Karpas-422 (cell line): ENCODE results near the gene CHMP1B. TPM values are rescaled to one million over a fixed set of nuclear protein-coding genes. Genes with fewer than 3 reads are reported as not detected.
A peak's percentile ranks its signal among the peaks of the same experiment; 100 is the strongest.

Source experiments
- DNase-seq: peaks from one replicate; pipeline ENCODE4 v3.0.0-alpha.2; 2015
- H2AFZ ChIP-seq: fragments of 200-600 bp; sonication (generic); 2 replicates; pipeline ENCODE4 v1.6.1; 2014; ENCODE audit warnings: antibody characterized with exemption, low read length, mixed read lengths
- H3K27ac ChIP-seq: fragments of 200-600 bp; sonication (generic); 2 replicates; pipeline ENCODE4 v1.5.1; 2014; ENCODE audit warnings: mild to moderate bottlenecking, low read length, moderate library complexity
- H3K27me3 ChIP-seq: fragments of 200-600 bp; sonication (generic); 2 replicates; pipeline ENCODE4 v1.6.1; 2014; ENCODE audit warnings: low read length, mixed read lengths
- H3K36me3 ChIP-seq: fragments of 200-600 bp; sonication (generic); 2 replicates; pipeline ENCODE4 v1.6.1; 2014; ENCODE audit warnings: low read length, mixed read lengths; ENCODE audit not compliant: insufficient read depth
- H3K4me1 ChIP-seq: fragments of 200-600 bp; sonication (generic); 2 replicates; pipeline ENCODE4 v1.6.1; 2014; ENCODE audit warnings: mild to moderate bottlenecking, low read length, mixed read lengths
- H3K4me2 ChIP-seq: fragments of 200-600 bp; sonication (generic); 2 replicates; pipeline ENCODE4 v1.6.1; 2014; ENCODE audit warnings: low read length, low read depth, mild to moderate bottlenecking; ENCODE audit not compliant: poor library complexity, severe bottlenecking
- H3K4me3 ChIP-seq: fragments of 200-600 bp; sonication (generic); 2 replicates; pipeline ENCODE4 v1.5.1; 2014; ENCODE audit warnings: mild to moderate bottlenecking, antibody characterized with exemption, low read length, mixed read lengths
- H3K79me2 ChIP-seq: fragments of 200-600 bp; sonication (generic); 2 replicates; pipeline ENCODE4 v1.6.1; 2014; ENCODE audit warnings: mild to moderate bottlenecking, low read length, mixed read lengths
- H3K9ac ChIP-seq: fragments of 200-600 bp; sonication (generic); 2 replicates; pipeline ENCODE4 v1.6.0; 2014; ENCODE audit warnings: low read length
- H3K9me2 ChIP-seq: fragments of 200-600 bp; sonication (generic), shearing (Covaris generic); replicated peaks from 2 replicates; pipeline ENCODE4 v1.6.0; 2014; ENCODE audit warnings: mild to moderate bottlenecking, low read length, moderate library complexity; ENCODE audit not compliant: insufficient read depth
- H3K9me3 ChIP-seq: fragments of 300-700, 200-600 bp; sonication (generic); 2 replicates; pipeline ENCODE4 v1.6.1; 2014; ENCODE audit warnings: low read length, mixed read lengths
- H4K20me1 ChIP-seq: fragments of 200-600 bp; sonication (generic); 2 replicates; pipeline ENCODE4 v1.6.1; 2014; ENCODE audit warnings: mild to moderate bottlenecking, antibody characterized with exemption, low read length, low read depth; ENCODE audit not compliant: insufficient read depth
- total RNA-seq: library from RNA; depleted of rRNA; stranded (reverse); fragments of >200 nt; shearing (Covaris generic); gene quantifications from 2 replicates; pipeline ENCODE4 v1.2.3, GENCODE V29; 2014; ENCODE audit warnings: low replicate concordance

Gene CHMP1B
- total RNA-seq, 1 experiment from 2014 or later, result 28.3 TPM

DNA sequence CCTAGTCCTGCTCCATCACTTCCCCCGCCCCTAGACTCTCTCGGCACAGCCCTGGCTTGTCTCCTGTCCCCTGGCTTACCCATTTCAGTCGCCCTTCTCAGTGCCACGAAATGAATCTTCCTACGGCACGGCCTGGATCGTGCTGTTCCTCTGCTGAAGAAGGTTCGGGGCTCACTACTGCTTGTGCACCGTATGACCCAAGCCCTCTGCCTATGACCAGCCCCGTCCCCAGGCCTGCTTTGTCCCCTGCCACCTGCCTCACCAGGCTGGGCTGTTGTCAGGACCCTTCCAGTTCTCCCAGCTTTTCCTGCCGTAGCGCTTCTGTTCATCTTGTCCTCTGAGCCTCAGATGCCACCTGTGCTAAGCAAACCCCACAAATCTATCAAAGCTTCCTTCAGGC, 13.9 kb downstream of the CHMP1B start:
- no peaks in the 10 kb centered on the region for H3K9me2 ChIP-seq
- H3K79me2 ChIP-seq, result no peaks in the 10 kb centered on the region
- no peaks in the 10 kb centered on the region for H3K27me3 ChIP-seq
- DNase-seq, result no peak
- no peaks in the 10 kb centered on the region for H3K9me3 ChIP-seq
- no peak overlapping the region for H2AFZ ChIP-seq
- H3K36me3 ChIP-seq, result no peaks in the 10 kb centered on the region
- no peak overlapping the region for H3K9ac ChIP-seq
- H3K4me2 ChIP-seq, result no peak overlapping the region
- H4K20me1 ChIP-seq, result no peaks in the 10 kb centered on the region
- H3K27ac ChIP-seq, result no peak overlapping the region
- H3K4me1 ChIP-seq, result peaks cover 4% of the 10 kb centered on the region; the same call in 1 of the 2 replicates
- H3K4me3 ChIP-seq, result no peak overlapping the region

DNA sequence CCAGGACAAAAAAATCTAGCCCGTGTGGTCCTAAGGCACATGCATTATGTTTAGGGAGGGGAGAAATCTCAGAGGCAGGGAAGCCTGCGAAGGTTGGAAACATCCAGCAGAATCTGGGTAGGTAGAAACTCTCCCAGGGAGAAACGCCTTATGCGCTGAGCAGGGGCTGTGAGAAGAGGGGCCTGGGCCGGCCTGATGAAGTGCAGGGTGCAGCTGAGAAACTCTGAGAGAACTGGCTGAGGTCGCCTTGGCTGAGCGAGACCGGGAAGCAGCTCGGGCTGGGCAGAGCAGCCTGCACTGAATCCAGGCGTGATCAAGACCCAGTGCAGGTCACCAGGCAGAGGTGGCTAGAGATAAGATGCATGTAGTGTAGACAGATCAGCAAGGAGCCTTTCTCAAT, 15.1 kb downstream of the CHMP1B start:
- H3K4me2 ChIP-seq, result no peak overlapping the region
- no peaks in the 10 kb centered on the region for H3K36me3 ChIP-seq
- DNase-seq, result no peak
- H3K9ac ChIP-seq, result no peak overlapping the region
- H3K4me3 ChIP-seq, result no peak overlapping the region
- H3K9me2 ChIP-seq, result no peaks in the 10 kb centered on the region
- H4K20me1 ChIP-seq, result no peaks in the 10 kb centered on the region
- H3K79me2 ChIP-seq, result no peaks in the 10 kb centered on the region
- H2AFZ ChIP-seq, result no peak overlapping the region
- H3K4me1 ChIP-seq, result peaks cover 4% of the 10 kb centered on the region; the same call in 1 of the 2 replicates
- H3K27ac ChIP-seq, result no peak overlapping the region
- H3K27me3 ChIP-seq, result no peaks in the 10 kb centered on the region
- no peaks in the 10 kb centered on the region for H3K9me3 ChIP-seq

DNA sequence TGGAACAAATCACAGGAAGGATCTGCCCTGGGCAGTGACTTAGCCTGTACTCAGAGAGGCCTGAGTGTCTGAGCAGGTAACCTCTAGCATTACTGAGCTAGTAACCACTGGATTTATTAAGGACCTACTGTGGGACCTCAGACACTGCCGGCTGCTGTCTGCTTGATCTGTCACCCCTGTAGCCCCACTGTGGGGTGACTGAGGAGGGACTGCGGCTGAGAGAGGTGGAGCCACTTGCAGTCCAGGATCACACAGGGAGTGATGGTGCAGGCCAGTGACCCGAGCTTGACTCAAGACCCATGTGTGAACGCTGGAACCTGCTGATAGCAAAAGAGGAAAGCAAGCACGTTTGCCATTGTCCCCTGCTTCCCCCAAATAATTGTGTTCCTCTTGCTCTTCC, 15.6 kb downstream of the CHMP1B start:
- H3K27ac ChIP-seq, result no peak overlapping the region
- no peaks in the 10 kb centered on the region for H3K36me3 ChIP-seq
- H3K9me3 ChIP-seq, result no peaks in the 10 kb centered on the region
- peaks cover 4% of the 10 kb centered on the region; the same call in 1 of the 2 replicates for H3K4me1 ChIP-seq
- H3K27me3 ChIP-seq, result no peaks in the 10 kb centered on the region
- H3K4me3 ChIP-seq, result no peak overlapping the region
- no peak overlapping the region for H3K9ac ChIP-seq
- H3K4me2 ChIP-seq, result no peak overlapping the region
- no peak for DNase-seq
- H3K9me2 ChIP-seq, result no peaks in the 10 kb centered on the region
- H4K20me1 ChIP-seq, result no peaks in the 10 kb centered on the region
- no peak overlapping the region for H2AFZ ChIP-seq
- H3K79me2 ChIP-seq, result no peaks in the 10 kb centered on the region

DNA sequence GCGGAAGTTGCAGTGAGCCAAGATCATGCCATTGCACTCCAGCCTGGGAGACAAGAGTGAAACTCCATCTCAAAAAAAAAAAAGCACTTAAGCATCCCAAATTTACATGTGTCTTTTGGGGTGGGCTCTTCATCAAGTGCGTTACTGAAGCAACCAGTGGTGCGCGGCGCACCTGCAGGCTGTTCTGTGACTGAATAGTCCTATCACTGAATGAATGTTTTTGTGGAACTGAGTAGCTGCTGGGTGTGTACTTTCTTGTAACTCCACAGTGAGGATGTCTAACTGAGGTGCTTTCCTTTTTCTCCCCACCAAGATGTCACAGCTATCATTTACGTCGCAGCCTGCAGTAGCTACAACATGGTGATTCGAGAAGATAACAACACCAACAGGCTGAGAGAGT, 17.0 kb downstream of the CHMP1B start:
- no peaks in the 10 kb centered on the region for H3K9me2 ChIP-seq
- no peak overlapping the region for H3K4me3 ChIP-seq
- H3K27ac ChIP-seq, result no peak overlapping the region
- H3K36me3 ChIP-seq, result no peaks in the 10 kb centered on the region
- no peaks in the 10 kb centered on the region for H3K79me2 ChIP-seq
- H3K4me1 ChIP-seq, result peaks cover 4% of the 10 kb centered on the region; the same call in 1 of the 2 replicates
- H4K20me1 ChIP-seq, result no peaks in the 10 kb centered on the region
- no peaks in the 10 kb centered on the region for H3K27me3 ChIP-seq
- H3K9ac ChIP-seq, result no peak overlapping the region
- DNase-seq, result no peak
- H3K9me3 ChIP-seq, result no peaks in the 10 kb centered on the region
- no peak overlapping the region for H3K4me2 ChIP-seq
- no peak overlapping the region for H2AFZ ChIP-seq

DNA sequence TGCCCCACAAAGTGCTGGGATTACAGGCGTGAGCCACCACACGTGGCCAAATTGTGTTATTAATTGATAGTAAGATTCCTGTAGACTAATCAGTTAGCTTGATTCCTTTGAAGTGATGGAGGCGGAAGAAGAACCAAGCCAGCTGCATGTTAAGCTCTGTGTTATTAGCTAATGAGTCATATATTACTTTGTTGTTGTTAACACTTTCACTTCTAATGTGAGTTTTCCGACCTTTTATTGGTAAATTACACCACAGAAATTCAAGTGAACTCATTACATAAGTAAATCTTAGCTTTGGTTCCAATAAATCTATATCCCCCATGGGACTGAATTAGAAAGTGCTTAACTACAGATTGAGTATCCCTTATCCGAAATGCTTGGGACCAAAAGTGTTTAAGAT, 20.3 kb downstream of the CHMP1B start:
- Histone ChIP-seq H3K36me3 (no peaks in the 10 kb centered on the region), H2AFZ (no peak overlapping the region), H4K20me1 (no peaks in the 10 kb centered on the region), H3K9ac (no peak overlapping the region), H3K9me3 (no peaks in the 10 kb centered on the region), H3K4me3 (no peak overlapping the region), H3K27ac (no peak overlapping the region), H3K4me1 (peaks cover 4% of the 10 kb centered on the region; the same call in 1 of the 2 replicates), H3K9me2 (no peaks in the 10 kb centered on the region), H3K79me2 (no peaks in the 10 kb centered on the region), H3K27me3 (no peaks in the 10 kb centered on the region), H3K4me2 (no peak overlapping the region)
- no peak for DNase-seq

DNA sequence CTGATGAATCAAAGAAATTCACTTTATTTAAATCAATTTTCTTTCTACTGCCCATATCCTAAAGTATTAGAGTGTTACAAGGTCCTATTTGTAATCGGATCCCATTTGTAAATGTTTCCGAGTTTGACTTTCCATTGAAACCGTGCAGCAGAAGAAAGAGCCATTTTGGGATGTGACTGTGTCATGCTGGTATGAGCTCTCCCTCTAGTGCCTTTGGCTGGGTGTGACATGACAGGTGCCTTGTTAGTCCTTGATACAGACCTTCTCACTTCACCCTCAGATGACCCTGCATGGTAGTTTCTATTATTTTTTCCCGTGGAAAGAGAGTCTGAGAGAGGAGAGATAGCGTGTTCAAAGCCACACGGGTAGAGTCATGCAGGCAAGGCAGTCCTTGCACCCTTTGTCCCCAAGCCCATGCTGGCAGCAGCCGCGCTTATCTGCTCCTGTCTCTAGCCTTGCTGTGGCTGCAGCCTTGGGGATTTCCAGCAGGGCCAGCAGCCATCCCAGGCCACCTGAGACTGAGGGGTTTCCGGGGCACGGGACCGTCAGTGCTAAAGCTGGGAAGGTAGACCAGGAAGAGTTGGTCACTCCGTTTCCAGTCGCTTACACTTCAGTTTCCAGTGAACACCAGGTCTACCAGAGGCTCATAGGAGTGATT, 21.4 kb downstream of the CHMP1B start:
- H3K27me3 ChIP-seq, result no peaks in the 10 kb centered on the region
- no peak overlapping the region for H3K4me2 ChIP-seq
- H3K79me2 ChIP-seq, result no peaks in the 10 kb centered on the region
- no peak overlapping the region for H3K4me3 ChIP-seq
- no peak overlapping the region for H2AFZ ChIP-seq
- no peak overlapping the region for H3K27ac ChIP-seq
- H3K36me3 ChIP-seq, result no peaks in the 10 kb centered on the region
- H3K9me2 ChIP-seq, result no peaks in the 10 kb centered on the region
- peak; percentile 60 for DNase-seq
- H3K4me1 ChIP-seq, result peaks cover 4% of the 10 kb centered on the region; the same call in 1 of the 2 replicates
- H4K20me1 ChIP-seq, result no peaks in the 10 kb centered on the region
- H3K9me3 ChIP-seq, result no peaks in the 10 kb centered on the region
- no peak overlapping the region for H3K9ac ChIP-seq

DNA sequence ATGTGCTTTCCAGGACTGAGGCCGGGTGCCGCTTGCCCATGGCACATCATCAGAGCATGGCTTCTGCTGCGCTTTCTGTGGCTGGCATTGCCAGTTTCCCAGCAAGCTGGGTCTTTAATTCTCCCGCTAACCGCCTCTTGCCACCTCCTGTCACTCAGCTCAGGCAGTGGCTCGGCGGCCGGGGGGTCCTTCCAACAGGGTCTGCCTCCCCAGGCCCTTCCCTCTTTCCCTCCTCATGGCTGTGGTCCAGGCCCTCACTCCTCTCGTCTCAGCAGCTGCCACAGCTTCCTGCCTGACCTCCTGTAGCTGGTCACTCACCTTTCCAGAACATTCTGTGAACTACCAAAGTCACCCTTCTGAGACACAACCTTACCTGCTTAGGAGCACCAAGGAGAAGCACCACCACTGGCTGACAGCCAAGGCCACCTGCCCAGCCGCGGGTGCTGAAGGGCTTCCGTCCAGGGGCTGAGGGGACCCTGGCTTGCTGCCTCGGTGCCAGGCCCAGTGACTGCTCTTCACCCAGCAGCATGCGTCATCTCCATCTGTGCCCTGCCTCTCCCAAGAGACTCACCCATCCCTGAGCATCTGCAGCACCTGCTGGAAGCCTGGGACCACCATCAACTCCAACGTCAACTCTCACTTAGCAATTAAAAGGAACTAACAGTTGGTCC, 22.6 kb downstream of the CHMP1B start:
- DNase-seq, result no peak
- Histone ChIP-seq H4K20me1 (no peaks in the 10 kb centered on the region), H3K4me1 (no peaks in the 10 kb centered on the region), H3K9me2 (no peaks in the 10 kb centered on the region), H3K9ac (no peak overlapping the region), H2AFZ (no peak overlapping the region), H3K27me3 (no peaks in the 10 kb centered on the region), H3K9me3 (no peaks in the 10 kb centered on the region), H3K79me2 (no peaks in the 10 kb centered on the region), H3K4me2 (no peak overlapping the region), H3K4me3 (no peak overlapping the region), H3K27ac (no peak overlapping the region), H3K36me3 (no peaks in the 10 kb centered on the region)

DNA sequence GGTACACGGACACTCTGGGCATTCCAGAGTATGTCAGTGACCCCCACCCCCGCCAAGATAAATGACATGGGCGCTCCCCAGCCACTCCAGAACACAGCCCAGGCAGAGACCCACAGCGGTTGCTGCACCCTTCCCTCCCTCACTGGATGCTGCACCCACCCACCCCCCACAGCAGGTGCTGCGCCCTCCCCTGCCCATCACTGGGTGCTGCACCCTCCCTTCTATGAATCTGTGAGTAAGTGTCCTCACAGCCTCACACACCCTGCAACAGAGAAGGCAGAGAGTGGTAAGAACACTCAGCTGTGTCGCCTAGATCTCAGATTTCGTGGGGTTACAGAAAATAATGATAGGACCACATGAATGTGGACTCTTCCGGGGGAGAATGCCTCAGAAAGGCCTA, 23.5 kb downstream of the CHMP1B start:
- peak; percentile 51 for DNase-seq

More for the DNA sequence above, 23.5 kb downstream of the CHMP1B start:
- Histone ChIP-seq H3K36me3 (no peaks in the 10 kb centered on the region), H3K4me2 (no peak overlapping the region), H4K20me1 (no peaks in the 10 kb centered on the region), H3K9me3 (no peaks in the 10 kb centered on the region), H3K9me2 (no peaks in the 10 kb centered on the region), H3K79me2 (no peaks in the 10 kb centered on the region), H2AFZ (no peak overlapping the region), H3K9ac (no peak overlapping the region), H3K27me3 (no peaks in the 10 kb centered on the region), H3K4me3 (no peak overlapping the region), H3K4me1 (no peaks in the 10 kb centered on the region), H3K27ac (no peak overlapping the region)
